GM21447 (cell line): ENCODE measurements around the gene WDR48.

ENCODE experiments used
- ATAC-seq: cut with Tn5 transposase; IDR thresholded peaks from one replicate; pipeline ENCODE4 v1.9.1; 2021; ENCODE audit not compliant: unreplicated experiment

The WDR48 gene

GRCh38 chr3:39118931-39119660 lies 67.3 kb downstream of the WDR48 start:
- no peak for ATAC-seq

DNA sequence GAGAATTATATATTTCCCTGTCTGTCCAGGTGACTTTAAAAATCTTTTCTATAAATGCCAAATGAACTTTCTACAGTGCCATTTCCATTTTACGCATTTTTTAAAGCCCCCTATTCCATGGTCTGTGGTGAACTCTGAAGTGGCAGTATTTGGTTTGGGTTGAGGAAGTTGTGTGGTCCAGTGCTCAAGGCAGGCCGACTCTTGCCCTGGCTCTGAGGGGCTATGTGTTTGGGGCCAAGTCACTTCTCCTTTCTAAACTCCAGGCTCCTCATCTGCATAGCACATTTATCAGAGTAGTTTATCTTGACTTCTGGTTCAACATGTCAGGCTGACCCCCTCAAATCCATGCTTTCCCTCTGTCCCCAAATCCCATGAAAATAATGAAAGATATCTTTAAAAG lies 69.8 kb downstream of the WDR48 start:
- no peak for ATAC-seq

GRCh38 chr3:39122813-39123212 lies 71.0 kb downstream of the WDR48 start:
- peak; percentile 74 for ATAC-seq

DNA sequence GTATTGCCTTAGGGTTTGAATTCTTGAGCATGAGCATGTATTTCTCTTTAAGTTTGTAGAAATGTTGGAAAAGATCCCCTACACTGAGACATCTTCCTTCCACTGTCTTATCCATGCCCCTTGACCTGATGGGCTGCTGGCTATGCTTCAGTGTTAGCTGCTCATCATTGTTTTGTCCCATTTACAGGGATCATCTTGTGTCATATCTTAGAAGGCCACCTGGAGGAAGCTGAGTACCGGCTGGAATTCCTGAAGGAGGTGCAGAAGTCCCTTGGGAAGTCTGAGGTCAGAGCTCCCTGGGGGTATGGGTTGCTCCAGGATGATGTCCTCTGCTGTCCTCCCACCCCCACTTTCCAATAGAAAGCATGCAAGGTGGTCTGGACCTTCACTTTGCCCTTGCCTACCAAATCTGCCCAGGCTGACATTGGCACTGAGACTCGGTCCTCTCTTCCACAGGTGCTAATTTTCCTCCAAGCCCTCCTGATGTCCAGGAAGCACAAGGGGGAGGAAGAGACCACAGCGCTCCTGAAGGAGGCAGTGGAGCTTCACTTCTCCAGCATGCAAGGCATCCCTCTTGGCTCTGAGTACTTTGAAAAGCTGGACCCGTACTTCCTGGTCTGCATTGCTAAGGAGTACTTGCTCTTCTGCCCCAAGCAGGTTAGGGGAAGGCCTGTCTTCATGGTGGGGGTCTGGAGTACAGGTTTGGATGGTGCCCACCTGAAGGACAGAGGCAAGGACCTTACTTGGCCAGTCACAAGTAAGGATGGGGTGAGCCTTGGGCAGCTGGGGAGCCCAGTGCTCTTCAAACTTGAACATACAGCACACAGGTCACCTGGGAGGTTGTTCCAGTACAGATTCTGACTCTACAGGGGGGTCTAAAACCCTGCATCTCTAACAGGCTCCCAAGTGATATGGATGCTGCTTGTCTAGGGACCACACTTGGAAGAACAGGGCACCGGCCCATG lies 73.3 kb downstream of the WDR48 start:
- ATAC-seq = no peak

- no peak for ATAC-seq
These were observed 74.2 kb downstream of the WDR48 start for GRCh38 chr3:39125841-39126500.

DNA sequence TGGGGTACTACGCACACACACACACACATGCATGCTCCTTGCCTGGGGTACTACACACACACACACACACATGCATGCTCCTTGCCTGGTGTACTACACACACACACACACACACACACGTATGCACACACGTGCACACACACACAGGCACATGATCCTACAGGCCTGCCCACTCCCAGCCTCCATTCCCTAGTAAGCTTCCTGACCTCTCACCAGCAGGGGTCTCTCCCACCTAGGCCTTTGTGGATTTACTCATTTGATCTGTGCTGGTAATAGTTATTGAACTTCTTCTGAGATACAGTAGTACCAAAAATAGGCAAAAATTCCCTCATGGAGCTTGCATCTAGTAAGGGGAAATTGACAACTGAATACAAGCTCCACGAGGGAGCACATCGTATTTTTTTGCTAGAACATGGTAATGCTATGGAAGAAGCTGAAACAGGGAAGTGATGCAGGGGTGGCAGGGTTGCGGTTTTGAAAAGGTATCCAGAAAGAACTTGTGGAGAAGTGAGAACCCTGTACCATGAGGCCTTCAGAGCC lies 74.8 kb downstream of the WDR48 start:
- no peak for ATAC-seq

GRCh38 chr3:39127269-39127907 lies 75.6 kb downstream of the WDR48 start:
- ATAC-seq = no peak

GRCh38 chr3:39127908-39128304 lies 76.1 kb downstream of the WDR48 start:
- no peak for ATAC-seq

GRCh38 chr3:39128951-39129350 lies 77.1 kb downstream of the WDR48 start:
- no peak for ATAC-seq

DNA sequence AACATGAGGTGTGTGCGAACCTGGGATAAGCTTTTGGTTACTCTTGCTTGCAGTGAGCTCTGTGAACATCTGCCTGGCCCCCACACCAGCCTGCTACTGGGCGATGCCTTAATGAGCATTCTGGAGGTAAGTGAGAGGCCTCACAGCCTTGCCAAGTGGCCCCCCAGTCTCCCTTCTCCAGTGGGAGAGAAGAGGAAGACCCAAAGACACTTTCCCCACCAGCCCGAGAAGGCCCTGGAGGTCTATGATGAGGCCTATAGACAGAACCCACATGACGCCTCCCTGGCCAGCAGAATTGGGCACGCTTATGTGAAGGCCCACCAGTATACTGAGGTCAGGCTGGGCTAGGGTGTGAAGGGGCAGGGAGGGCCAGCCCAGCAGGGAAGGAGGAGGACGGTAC lies 78.2 kb downstream of the WDR48 start:
- ATAC-seq = no peak

GRCh38 chr3:39130693-39131265 lies 79.0 kb downstream of the WDR48 start:
- no peak for ATAC-seq

DNA sequence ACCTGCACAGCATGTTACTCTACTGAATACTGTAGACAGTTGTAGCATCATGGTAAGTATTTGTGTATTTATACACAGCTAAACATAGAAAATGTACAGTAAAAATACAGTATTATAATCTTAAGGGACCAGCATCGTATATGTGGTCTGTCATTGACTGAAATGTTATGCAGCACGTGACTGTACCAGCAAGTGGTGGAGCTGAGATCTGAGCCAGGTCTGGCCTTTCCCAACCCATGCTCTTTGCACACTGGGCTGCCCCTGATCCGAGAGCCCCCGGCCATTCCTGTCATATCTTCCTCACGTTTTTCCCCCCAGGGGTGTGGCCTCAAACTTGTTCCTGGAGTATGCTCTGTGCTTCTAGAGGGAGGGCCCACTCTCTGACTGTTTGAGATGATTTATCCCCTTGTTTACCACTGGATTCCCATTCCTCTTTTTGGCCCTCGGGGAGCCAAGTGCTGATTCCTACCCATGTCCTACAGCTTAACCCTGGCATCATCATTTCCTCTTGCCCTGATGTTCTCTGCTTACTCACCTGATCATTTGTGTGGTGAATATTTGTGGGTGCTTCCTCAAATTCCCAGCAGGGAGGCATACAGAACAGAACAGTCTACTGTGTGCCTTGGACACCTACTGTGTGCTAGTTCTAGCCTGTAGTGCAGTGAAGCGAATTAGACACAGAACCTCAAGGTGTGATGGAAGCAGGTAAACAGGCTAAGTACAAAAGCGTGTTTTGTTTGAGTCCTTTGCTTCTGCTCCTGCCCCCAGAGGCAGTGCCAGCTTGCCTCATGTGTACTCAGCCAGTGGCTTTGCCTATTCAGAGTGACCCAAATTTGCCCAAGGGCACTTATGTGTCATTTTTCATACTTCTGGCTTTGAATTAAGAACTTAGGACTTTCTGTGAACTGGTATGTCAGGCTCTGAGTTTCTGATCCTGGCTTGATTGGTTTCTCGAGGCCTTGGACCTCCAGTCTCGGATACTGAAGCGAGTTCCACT lies 80.6 kb downstream of the WDR48 start:
- ATAC-seq = no peak

- ATAC-seq = no peak
These were observed 81.3 kb downstream of the WDR48 start for GRCh38 chr3:39133093-39133490.

DNA sequence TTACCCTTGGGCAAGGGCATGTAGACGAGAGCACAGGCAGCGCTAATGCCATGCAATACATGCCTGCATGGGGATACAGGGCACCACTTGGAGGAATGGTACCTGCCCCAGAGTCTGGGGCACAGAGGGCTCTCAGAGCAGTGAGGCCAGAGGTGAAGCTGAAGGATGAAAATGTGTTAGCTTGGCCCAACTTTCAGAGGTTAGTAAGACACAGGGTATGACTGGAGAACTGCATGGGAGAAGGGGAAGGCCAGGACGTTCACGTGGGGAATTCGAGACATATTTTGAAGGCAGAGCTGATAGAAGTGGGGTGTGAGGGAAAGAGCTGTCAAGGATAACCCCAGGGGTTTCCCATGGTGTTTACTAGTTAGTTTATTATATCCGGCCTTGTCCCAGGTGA lies 82.0 kb downstream of the WDR48 start:
- no peak for ATAC-seq

- no peak for ATAC-seq
These were observed 82.5 kb downstream of the WDR48 start for GRCh38 chr3:39134305-39134704.

- ATAC-seq = no peak
These were observed 83.5 kb downstream of the WDR48 start for GRCh38 chr3:39135170-39135805.

DNA sequence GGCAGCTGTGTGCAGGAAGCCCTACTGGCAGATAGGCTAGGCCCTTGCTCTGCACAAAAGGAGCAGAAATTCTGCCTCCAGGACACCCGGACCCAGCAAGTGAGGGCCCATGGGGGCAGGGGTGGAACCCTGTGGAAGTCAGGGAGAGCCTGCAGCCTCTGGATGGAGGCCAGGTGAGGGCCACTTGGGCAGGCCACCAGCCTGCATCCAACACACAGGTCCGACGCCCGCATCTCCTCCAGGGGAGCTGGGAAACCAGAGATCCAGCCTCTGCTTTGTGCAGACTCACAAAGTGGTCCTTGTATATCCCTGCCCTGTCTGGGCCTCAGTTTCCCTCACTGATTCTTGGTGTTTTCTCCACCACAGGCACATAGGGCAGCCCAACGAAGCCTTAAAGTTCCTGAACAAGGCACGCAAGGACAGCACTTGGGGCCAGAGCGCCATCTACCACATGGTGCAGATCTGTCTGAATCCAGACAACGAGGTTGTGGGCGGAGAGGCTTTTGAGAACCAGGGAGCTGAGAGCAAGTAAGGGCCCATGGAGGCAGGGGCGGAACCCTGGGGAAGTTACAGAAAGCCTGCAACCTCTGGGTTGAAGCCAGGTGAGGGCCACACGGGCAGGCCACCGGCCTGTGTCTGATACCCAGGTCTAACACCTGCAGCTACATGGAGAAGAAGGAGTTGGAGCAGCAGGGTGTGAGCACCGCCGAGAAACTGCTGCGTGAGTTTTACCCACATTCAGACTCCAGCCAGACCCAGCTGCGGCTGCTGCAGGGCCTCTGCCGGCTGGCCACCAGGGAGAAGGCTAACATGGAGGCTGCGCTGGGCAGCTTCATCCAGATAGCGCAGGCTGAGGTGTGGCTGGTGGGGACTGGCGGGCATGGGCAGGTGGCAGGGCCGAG lies 85.0 kb downstream of the WDR48 start:
- no peak for ATAC-seq

DNA sequence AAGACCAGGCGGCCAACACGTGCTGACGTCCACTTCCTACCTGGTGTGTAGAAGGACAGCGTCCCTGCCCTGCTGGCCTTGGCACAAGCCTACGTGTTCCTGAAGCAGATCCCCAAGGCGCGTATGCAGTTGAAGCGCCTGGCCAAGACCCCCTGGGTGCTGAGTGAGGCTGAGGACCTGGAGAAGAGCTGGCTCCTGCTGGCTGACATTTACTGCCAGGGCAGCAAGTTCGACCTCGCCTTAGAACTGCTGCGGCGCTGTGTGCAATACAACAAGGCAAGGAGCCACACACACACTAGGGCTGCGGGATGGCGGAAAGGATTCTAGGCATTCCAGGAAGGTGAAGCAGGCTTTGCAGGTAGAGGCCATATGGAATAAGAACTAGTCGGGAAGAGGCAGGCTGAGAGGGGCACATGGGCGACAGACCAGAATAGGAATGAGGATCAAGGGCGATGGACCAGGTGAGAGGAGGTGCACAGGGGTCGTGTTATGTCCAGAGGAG lies 85.7 kb downstream of the WDR48 start:
- ATAC-seq = no peak
